Measurements from ENCODE around the gene HAPLN1. TPM values are rescaled to one million over a fixed set of nuclear protein-coding genes. Genes with fewer than 3 reads are reported as not detected.
"Not testable (repeated sequence)": the region's sequence is repeated elsewhere in the genome, so short reads cannot be mapped to it uniquely, and the experiment has no call there.

The HAPLN1 gene
- total RNA-seq: 15.1 TPM

GRCh38 chr5:83720836-83721537, at the start of gene HAPLN1:
HAPLN1 (minus strand) TSS chr5:83720855; CDS start chr5:83673523, 47,332 bp downstream.
- DNase-seq: no peak

GRCh38 chr5:83767409-83767992, 46.8 kb upstream of the HAPLN1 start:
- DNase-seq: no peak

GRCh38 chr5:83764101-83764500, 43.4 kb upstream of the HAPLN1 start:
- no peak for DNase-seq

GRCh38 chr5:83760579-83760978, 39.9 kb upstream of the HAPLN1 start:
- no peak for DNase-seq

- no peak for DNase-seq
Measured at GRCh38 chr5:83752700-83753099, 32.0 kb upstream of the HAPLN1 start.

GRCh38 chr5:83751201-83751600, 30.5 kb upstream of the HAPLN1 start:
- no peak for DNase-seq

- no peak for DNase-seq
Measured at GRCh38 chr5:83750749-83751148, 30.1 kb upstream of the HAPLN1 start.

- DNase-seq: no peak
Measured at GRCh38 chr5:83745816-83746215, 25.2 kb upstream of the HAPLN1 start.

- DNase-seq: no peak
Measured at GRCh38 chr5:83744821-83745220, 24.2 kb upstream of the HAPLN1 start.

- no peak for DNase-seq
Measured at GRCh38 chr5:83742089-83742488, 21.4 kb upstream of the HAPLN1 start.

GRCh38 chr5:83741571-83741970, 20.9 kb upstream of the HAPLN1 start:
- DNase-seq: no peak

- no peak for DNase-seq
Measured at GRCh38 chr5:83740741-83741140, 20.1 kb upstream of the HAPLN1 start.

GRCh38 chr5:83736169-83736568, 15.5 kb upstream of the HAPLN1 start:
- not testable (repeated sequence) for DNase-seq

- not testable (repeated sequence) for DNase-seq
Measured at GRCh38 chr5:83735058-83735457, 14.4 kb upstream of the HAPLN1 start.

GRCh38 chr5:83731638-83732037, 11.0 kb upstream of the HAPLN1 start:
- DNase-seq: no peak

GRCh38 chr5:83729362-83729761, 8.7 kb upstream of the HAPLN1 start:
- no peak for DNase-seq

GRCh38 chr5:83726912-83727311, 6.3 kb upstream of the HAPLN1 start:
- no peak for DNase-seq

- DNase-seq: no peak
Measured at GRCh38 chr5:83724935-83725334, 4.3 kb upstream of the HAPLN1 start.

GRCh38 chr5:83724001-83724400, 3.3 kb upstream of the HAPLN1 start:
- no peak for DNase-seq

- DNase-seq: no peak
Measured at GRCh38 chr5:83723031-83723430, 2.4 kb upstream of the HAPLN1 start.

GRCh38 chr5:83721953-83722901, 1.6 kb upstream of the HAPLN1 start:
- DNase-seq: peak; percentile 73

GRCh38 chr5:83718936-83719495, 1.6 kb downstream of the HAPLN1 start:
- no peak for DNase-seq

Data from occipital lobe (tissue), 2 donors.